SKM-1 treated with dmso at 0.1 percent for 144 hours (cell line): ENCODE measurements around the gene ZNF524.

Experiments used
- DNase-seq: peaks from one replicate; lab custom pipeline; 2025; ENCODE audit not compliant: unreplicated experiment; lab: John Stamatoyannopoulos, UW

The ZNF524 gene

DNA sequence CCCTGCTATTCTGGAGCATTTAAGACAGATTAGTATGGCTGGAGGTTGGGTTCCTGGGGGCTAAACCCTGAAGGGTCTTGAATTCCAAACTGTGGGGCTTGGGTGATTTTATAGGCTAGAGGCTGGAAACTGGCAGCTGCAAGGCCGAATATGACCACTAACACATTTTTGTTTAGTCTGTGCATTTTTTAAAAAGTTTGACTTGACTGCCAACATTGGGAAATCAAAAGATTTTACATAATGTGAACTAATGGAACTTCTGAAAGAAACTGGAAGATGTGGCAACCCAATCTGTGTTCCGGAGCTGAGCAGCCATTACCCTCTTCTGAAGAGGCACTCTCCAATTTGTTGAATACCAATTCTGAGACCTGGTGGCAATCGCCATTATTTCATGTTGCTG is 19.2 kb downstream of the ZNF524 start:
- no peak for DNase-seq

GRCh38 chr19:55620410-55621204 is 20.5 kb downstream of the ZNF524 start:
- peak; percentile 70 for DNase-seq

DNA sequence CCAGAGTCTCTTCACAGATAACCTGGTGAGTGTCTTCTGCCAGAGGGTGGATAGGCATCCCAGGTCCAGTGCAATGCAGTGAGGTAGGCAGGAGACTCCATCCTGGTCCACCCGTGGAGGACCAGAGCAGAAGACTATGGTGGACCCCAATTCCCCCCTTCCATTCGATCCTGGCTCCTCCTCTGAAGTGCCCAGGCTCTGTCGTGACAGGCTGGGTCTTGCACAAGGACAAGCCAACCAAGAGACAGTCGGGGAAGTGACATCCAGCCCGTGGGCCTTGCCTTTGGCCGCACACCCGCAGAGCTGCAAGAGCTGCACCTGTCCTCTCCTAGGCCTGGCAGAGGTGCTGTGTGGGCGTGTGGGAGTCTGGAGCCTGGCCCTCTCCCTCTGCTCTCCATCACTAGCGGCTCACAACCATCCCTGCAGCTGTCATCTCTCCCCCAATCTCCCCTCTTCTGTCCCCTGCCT is 21.2 kb downstream of the ZNF524 start:
- no peak for DNase-seq

- DNase-seq = no peak
Measured at GRCh38 chr19:55621673-55622231, 21.7 kb downstream of the ZNF524 start.

DNA sequence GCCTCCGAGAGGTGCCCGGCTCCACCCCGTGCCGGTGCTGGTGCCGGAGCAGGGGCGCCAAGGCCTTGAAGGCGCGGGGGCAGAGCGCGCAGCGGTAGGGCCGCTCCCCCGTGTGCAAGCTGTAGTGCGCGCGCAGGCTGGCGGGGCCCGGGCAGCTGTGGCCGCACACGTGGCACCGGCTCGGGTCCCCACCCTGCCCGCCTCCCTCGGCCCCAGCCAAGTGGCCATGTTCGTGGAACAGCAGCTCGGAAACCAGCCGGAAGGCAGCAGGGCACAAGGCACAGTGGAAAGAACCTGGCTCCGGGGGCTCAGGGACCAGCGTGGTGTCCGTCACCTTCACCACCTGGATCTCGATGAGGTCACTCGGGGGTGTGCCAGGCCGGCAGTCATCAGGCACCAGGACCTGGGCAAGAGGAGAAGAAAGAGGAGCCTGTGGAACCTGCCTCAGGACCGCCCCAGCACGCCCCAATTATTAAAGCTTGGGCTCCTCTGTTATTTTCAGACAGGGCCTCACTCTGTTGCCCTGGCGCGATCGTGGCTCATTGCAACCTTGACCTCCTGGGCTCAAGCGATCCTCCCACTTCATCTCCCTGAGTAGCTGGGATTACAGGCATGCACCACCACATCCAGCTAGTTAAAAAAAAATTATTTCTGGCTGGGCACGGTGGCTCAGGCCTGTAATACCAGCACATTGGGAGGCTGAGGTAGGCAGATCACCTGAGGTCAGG is 22.3 kb downstream of the ZNF524 start:
- DNase-seq = no peak

DNA sequence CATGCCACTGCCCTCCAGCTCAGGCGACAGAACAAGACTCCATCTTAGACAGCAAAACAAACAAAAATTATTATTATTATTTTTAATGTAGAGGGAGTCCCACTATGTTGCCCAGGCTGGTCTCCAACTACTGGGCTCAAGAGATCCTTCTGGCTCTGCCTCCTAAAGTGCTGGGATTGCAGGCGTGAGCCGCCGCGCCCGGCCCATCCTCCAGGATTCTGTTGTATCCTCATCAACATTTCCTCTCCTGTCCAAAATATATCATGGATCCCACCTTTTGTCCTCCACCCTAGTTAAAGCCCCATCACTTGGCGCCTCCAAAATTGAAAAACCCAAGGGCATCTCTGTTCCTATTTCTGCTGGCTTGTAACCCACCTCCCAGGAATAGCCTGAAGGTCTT is 23.0 kb downstream of the ZNF524 start:
- no peak for DNase-seq

GRCh38 chr19:55623561-55623960 is 23.5 kb downstream of the ZNF524 start:
- no peak for DNase-seq

- DNase-seq = peak; percentile 59
Measured at GRCh38 chr19:55624109-55625003, 24.3 kb downstream of the ZNF524 start, which contains the start of gene ZNF784. ZNF784 (minus strand) TSS chr19:55624566; CDS start chr19:55624561, 5 bp downstream.

- DNase-seq = no peak
Measured at GRCh38 chr19:55625004-55625326, 24.9 kb downstream of the ZNF524 start.

GRCh38 chr19:55626350-55626749 is 26.3 kb downstream of the ZNF524 start:
- DNase-seq = no peak

DNA sequence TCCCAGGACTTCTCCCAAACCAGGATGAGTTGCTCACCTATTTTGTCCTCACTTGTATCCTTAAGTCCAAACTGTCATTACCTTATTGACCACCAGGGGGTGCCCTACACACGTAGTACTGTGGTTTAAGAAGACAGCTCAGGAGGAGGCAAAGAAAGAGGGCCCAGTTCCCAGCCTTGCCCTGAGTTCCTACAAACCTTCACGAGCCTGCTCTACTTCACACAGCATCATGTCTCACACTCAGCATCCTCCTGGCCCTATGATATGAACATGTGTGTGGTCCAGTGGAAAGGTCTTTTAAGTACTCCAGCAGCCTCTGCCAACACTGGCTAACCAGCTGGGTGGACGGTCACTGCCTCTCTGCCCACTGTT is 32.4 kb downstream of the ZNF524 start:
- DNase-seq = peak; percentile 38

GRCh38 chr19:55633861-55634260 is 33.8 kb downstream of the ZNF524 start:
- DNase-seq = no peak

DNA sequence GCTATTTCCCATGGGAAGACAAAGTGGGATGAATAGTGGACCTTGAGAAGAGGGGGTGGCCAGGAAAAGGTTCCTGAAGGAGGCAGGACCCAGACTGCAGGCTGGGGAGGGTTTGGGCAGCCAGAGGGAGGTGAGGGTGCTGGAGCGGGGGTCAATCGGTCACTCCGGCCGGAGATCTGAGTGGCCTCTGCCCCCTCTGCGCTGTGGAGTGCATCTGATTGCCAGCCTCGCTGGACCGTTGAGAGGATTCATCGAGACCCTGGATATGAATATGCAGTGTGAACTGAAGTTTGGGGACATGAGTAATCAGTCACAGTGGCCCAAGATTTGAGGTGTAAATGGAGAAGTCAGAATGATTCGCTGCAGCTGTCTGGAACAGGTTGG is 35.2 kb downstream of the ZNF524 start:
- no peak for DNase-seq

- no peak for DNase-seq
Measured at GRCh38 chr19:55635856-55636440, 35.9 kb downstream of the ZNF524 start.

GRCh38 chr19:55636723-55637122 is 36.6 kb downstream of the ZNF524 start:
- DNase-seq = no peak

DNA sequence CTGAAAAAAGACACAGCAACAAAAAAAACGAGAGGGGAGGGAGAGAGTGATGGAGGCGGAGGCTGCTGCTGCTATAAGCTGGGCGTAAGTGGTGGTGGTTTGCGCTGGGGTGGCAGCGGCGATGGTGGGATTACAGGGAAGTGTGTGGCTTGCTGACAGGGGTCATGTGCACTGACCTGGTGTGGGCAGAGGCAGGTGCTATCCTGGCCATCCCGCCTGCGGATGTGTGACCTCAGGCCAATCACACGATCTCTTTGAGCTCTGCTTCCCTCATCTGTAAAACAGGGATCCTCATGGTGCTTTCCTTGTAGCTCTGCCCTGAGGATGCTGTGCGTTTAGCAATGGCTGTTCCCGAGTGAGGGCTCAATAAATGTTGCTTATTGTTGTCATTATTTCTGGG is 37.4 kb downstream of the ZNF524 start:
- no peak for DNase-seq

GRCh38 chr19:55638864-55639359 is 38.8 kb downstream of the ZNF524 start:
- no peak for DNase-seq

- DNase-seq = no peak
Measured at GRCh38 chr19:55640043-55640576, 40.0 kb downstream of the ZNF524 start.

GRCh38 chr19:55640577-55641425 is 40.7 kb downstream of the ZNF524 start, which contains the start of gene ZNF580:
ZNF580 (plus strand) TSS chr19:55641002; CDS start chr19:55642509, 1,507 bp downstream.
- no peak for DNase-seq
